H1 (cell line): ENCODE measurements around the gene LYSMD3. TPM values are rescaled to one million over a fixed set of nuclear protein-coding genes. Genes with fewer than 3 reads are reported as not detected.
A peak's percentile ranks its signal among the peaks of the same experiment; 100 is the strongest.

Experiments used
- CTCF ChIA-PET: fragments of 300-600 bp; sonication (Branson Sonifier 250); formaldehyde crosslinking; loops from one replicate; lab custom pipeline; 2021; ENCODE audit not compliant: partially characterized antibody; lab: Charles Lee
- POLR2A ChIA-PET: fragments of 300-600 bp; sonication (Branson Sonifier 250); formaldehyde crosslinking; loops from one replicate; lab custom pipeline; 2021; ENCODE audit warnings: inconsistent platforms; ENCODE audit not compliant: partially characterized antibody; lab: Charles Lee
- DNase-seq, 2 experiments: peaks; one replicate each; pipeline versions ENCODE4 v3.0.0 to v3.0.0-alpha.2; 2010 to 2022; ENCODE audit warnings: low spot score in 2 of 2, low read depth in 1 of 2, mixed read lengths in 1 of 2
- FAIRE-seq: peaks from 2 replicates; lab custom pipeline; 2011; peaks lifted over from hg19 to GRCh38; lab: Jason Lieb, UNC
- H2AFZ ChIP-seq: 2 replicates; pipeline ENCODE4 v1.8.1; 2012; ENCODE audit warnings: low read length, inconsistent platforms
- H2AK5ac ChIP-seq: 2 replicates; pipeline ENCODE4 v1.6.1; 2013; ENCODE audit warnings: low read depth, low read length
- H2BK120ac ChIP-seq: replicated peaks from 2 replicates; pipeline ENCODE3; 2013; ENCODE audit warnings: low read depth, low read length, inconsistent platforms
- H2BK12ac ChIP-seq: 2 replicates; pipeline ENCODE4 v1.6.1; 2013; ENCODE audit warnings: low read depth, low read length
- H2BK15ac ChIP-seq: 2 replicates; pipeline ENCODE4 v1.6.1; 2013; ENCODE audit warnings: low read length
- H2BK20ac ChIP-seq: 2 replicates; pipeline ENCODE4 v1.6.1; 2013; ENCODE audit warnings: low read length
- H2BK5ac ChIP-seq: 2 replicates; pipeline ENCODE4 v1.6.1; 2013; ENCODE audit warnings: low read depth, low read length
- H3K14ac ChIP-seq: 2 replicates; pipeline ENCODE4 v1.6.1; 2013; ENCODE audit warnings: inconsistent platforms; ENCODE audit not compliant: insufficient read length
- H3K18ac ChIP-seq: 2 replicates; pipeline ENCODE4 v1.6.1; 2013; ENCODE audit warnings: low read length; ENCODE audit errors: extremely low read depth
- H3K23ac ChIP-seq: 2 replicates; pipeline ENCODE4 v1.6.1; 2013; ENCODE audit warnings: inconsistent platforms; ENCODE audit not compliant: insufficient read length
- H3K23me2 ChIP-seq: 2 replicates; pipeline ENCODE4 v1.6.1; 2013; ENCODE audit warnings: low read depth, low read length
- H3K27ac ChIP-seq: 2 replicates; pipeline ENCODE4 v1.6.1; 2011; ENCODE audit warnings: low read depth, low read length, inconsistent platforms
- H3K27me3 ChIP-seq, 4 experiments: replicated peaks in 1 of 4; 1 replicate in 1 of 4; 2 replicates in 3 of 4; pipeline versions ENCODE4 v1.6.1 to v1.8.1; 2011 to 2013; ENCODE audit warnings: low read length in 3 of 4, mild to moderate bottlenecking in 3 of 4, inconsistent platforms in 2 of 4, mixed read lengths in 2 of 4, moderate library complexity in 1 of 4; ENCODE audit not compliant: control insufficient read depth in 3 of 4, insufficient read depth in 3 of 4; ENCODE audit errors: extremely low read depth in 1 of 4
- H3K36me3 ChIP-seq, 4 experiments: 2 replicates each; pipeline versions ENCODE4 v1.6.1 to v1.8.1; 2011 to 2013; ENCODE audit warnings: mild to moderate bottlenecking in 4 of 4, low read length in 3 of 4, moderate library complexity in 2 of 4, control low read depth in 1 of 4, inconsistent platforms in 1 of 4; ENCODE audit not compliant: insufficient read depth in 4 of 4, control insufficient read depth in 2 of 4
- H3K4ac ChIP-seq: replicated peaks from 2 replicates; pipeline ENCODE3; 2013; ENCODE audit warnings: low read length, low read depth, mixed read lengths, inconsistent platforms; ENCODE audit not compliant: insufficient read length
- H3K4me1 ChIP-seq, 4 experiments: replicated peaks in 1 of 4; 1 replicate in 1 of 4; 2 replicates in 3 of 4; pipeline versions ENCODE4 v1.6.1 to v1.8.1; 2011 to 2013; ENCODE audit warnings: low read length in 3 of 4, inconsistent platforms in 2 of 4, mixed read lengths in 1 of 4; ENCODE audit not compliant: insufficient read depth in 4 of 4, control insufficient read depth in 3 of 4
- H3K4me2 ChIP-seq, 2 experiments: 2 replicates each; pipeline versions ENCODE4 v1.6.1 to v1.8.1; 2011 to 2013; ENCODE audit warnings: low read depth in 2 of 2, low read length in 2 of 2, control low read depth in 1 of 2, inconsistent platforms in 1 of 2, mild to moderate bottlenecking in 1 of 2; ENCODE audit not compliant: insufficient read depth in 1 of 2
- H3K4me3 ChIP-seq, 4 experiments: fragments of 200-600, 300-600 bp in 1 of 4; sonication (generic), shearing (Covaris generic), sonication (Bioruptor Twin) in 1 of 4; 2 replicates each; pipeline versions ENCODE4 v1.5.1 to v1.8.1; 2011 to 2016; ENCODE audit warnings: low read length in 4 of 4, low read depth in 3 of 4, control low read depth in 2 of 4, inconsistent platforms in 2 of 4, mild to moderate bottlenecking in 2 of 4, mixed read lengths in 1 of 4, moderate library complexity in 1 of 4; ENCODE audit not compliant: insufficient read depth in 2 of 4; ENCODE audit errors: extremely low read depth in 1 of 4
- H3K56ac ChIP-seq: replicated peaks from 2 replicates; pipeline ENCODE3; 2013; ENCODE audit warnings: low read depth, mild to moderate bottlenecking, mixed read lengths, low read length, inconsistent platforms; ENCODE audit not compliant: insufficient read length
- H3K79me1 ChIP-seq: 2 replicates; pipeline ENCODE4 v1.6.1; 2013; ENCODE audit warnings: low read depth, low read length, control low read depth
- H3K79me2 ChIP-seq, 2 experiments: 2 replicates each; pipeline versions ENCODE4 v1.6.1 to v1.8.1; 2012 to 2013; ENCODE audit warnings: low read length in 2 of 2, mild to moderate bottlenecking in 2 of 2, inconsistent platforms in 1 of 2; ENCODE audit not compliant: insufficient read depth in 2 of 2, control insufficient read depth in 1 of 2
- H3K9ac ChIP-seq, 4 experiments: replicated peaks in 1 of 4; 1 replicate in 1 of 4; 2 replicates in 3 of 4; pipeline versions ENCODE4 v1.6.1 to v1.8.1; 2011 to 2013; ENCODE audit warnings: low read depth in 3 of 4, low read length in 3 of 4, control low read depth in 2 of 4, mild to moderate bottlenecking in 2 of 4, moderate library complexity in 2 of 4, inconsistent platforms in 1 of 4; ENCODE audit errors: extremely low read depth in 1 of 4
- H3K9me3 ChIP-seq, 2 experiments: 2 replicates each; pipeline versions ENCODE4 v1.6.1 to v1.8.1; 2012 to 2013; ENCODE audit warnings: mild to moderate bottlenecking in 2 of 2, moderate library complexity in 2 of 2, control low read depth in 1 of 2, inconsistent platforms in 1 of 2, low read depth in 1 of 2, low read length in 1 of 2, mixed read lengths in 1 of 2; ENCODE audit not compliant: insufficient read depth in 2 of 2
- H4K20me1 ChIP-seq, 2 experiments: replicated peaks in 1 of 2; 2 replicates each; pipeline versions ENCODE3 to v1.8.1; 2011 to 2013; ENCODE audit warnings: inconsistent platforms in 2 of 2, low read length in 2 of 2, mild to moderate bottlenecking in 1 of 2; ENCODE audit not compliant: insufficient read depth in 2 of 2, control insufficient read depth in 1 of 2
- H4K5ac ChIP-seq: 2 replicates; pipeline ENCODE4 v1.6.1; 2013; ENCODE audit warnings: low read length, low read depth, mixed read lengths, inconsistent platforms; ENCODE audit not compliant: insufficient read length
- H4K8ac ChIP-seq: 2 replicates; pipeline ENCODE4 v1.8.0; 2013; ENCODE audit warnings: mild to moderate bottlenecking, moderate library complexity, low read length, inconsistent platforms; ENCODE audit not compliant: insufficient read depth; ENCODE audit errors: extremely low read depth
- H4K91ac ChIP-seq: replicated peaks from 2 replicates; pipeline ENCODE3; 2013; ENCODE audit warnings: low read length, mixed read lengths, inconsistent platforms; ENCODE audit not compliant: insufficient read length
- BCL11A ChIP-seq, 2 experiments: IDR thresholded peaks; one replicate each; pipeline ENCODE4 v1.6.1; 2011; ENCODE audit warnings: low read depth in 2 of 2, low read length in 2 of 2, mild to moderate bottlenecking in 2 of 2
- CHD1 ChIP-seq: IDR thresholded peaks from 2 replicates; pipeline ENCODE4 v1.6.1; 2012; ENCODE audit warnings: low read depth, low read length, improper control_type of control experiment
- SP1 ChIP-seq: IDR thresholded peaks from 2 replicates; pipeline ENCODE4 v1.6.1; 2011; ENCODE audit warnings: low read depth, low read length
- TAF1 ChIP-seq: IDR thresholded peaks from 2 replicates; pipeline ENCODE4 v1.6.1; 2011; ENCODE audit warnings: mild to moderate bottlenecking, low read depth, low read length
- polyA plus RNA-seq, 7 experiments: library from polyadenylated mRNA; depleted of rRNA in 3 of 7; stranded (reverse) in 5 of 7; unstranded in 2 of 7; fragments of >200 nt in 5 of 7; fragments of 200-250 nt in 2 of 7; gene quantifications; 1 replicate in 5 of 7; 2 replicates in 1 of 7; 4 replicates in 1 of 7; pipeline versions ENCODE4 v1.2.1 to v1.2.3, GENCODE V29; 2011 to 2013; ENCODE audit warnings: missing spikeins in 2 of 7, mixed read lengths in 2 of 7
- total RNA-seq: library from RNA; stranded (reverse); fragmentation: NEBNext Ultra II Directional; extraction: Animal tissue kit (Norgen Biotek cat#: 25700); gene quantifications from 2 replicates; pipeline ENCODE4 v1.2.1, GENCODE V29; 2021

Gene LYSMD3
- total and polyA plus RNA-seq, 2 of the 8 experiments (the other 6 are each of a cell fraction or from before 2014, with no cell fraction given): 3.7 to 14.9 TPM

- ChIA-PET CTCF (no interaction called here), POLR2A (interaction anchor here (0.7 to 1.2 kb wide), 2 partner anchors 7 to 70 kb away, joined by 3 to 4 read pairs; no protein-coding TSS in a partner anchor)
- H2BK20ac ChIP-seq: no peak overlapping the region
- no peaks in the 10 kb centered on the region for H3K9me3 ChIP-seq
- no peak overlapping the region for H3K56ac ChIP-seq
- H2BK5ac ChIP-seq: no peak overlapping the region
- H3K23ac ChIP-seq: no peak overlapping the region
- TF ChIP-seq CHD1 (no peak), TAF1 (no peak), SP1 (no peak), BCL11A (IDR thresholded peaks at IDR 0.05; ENCODE audit: low read depth in 2 of 2, low read length in 2 of 2) (no peak)
- no peak overlapping the region for H3K9ac ChIP-seq
- FAIRE-seq (no peak), DNase-seq (no peak)
- no peak overlapping the region for H4K5ac ChIP-seq
- H3K18ac ChIP-seq: no peak overlapping the region
- no peak overlapping the region for H4K8ac ChIP-seq
- peaks cover 0 to 1% of the 10 kb centered on the region in 2 experiments for H4K20me1 ChIP-seq
- H4K91ac ChIP-seq: no peak overlapping the region
- no peak overlapping the region for H2AK5ac ChIP-seq
- H2BK120ac ChIP-seq: no peak overlapping the region
- no peaks in the 10 kb centered on the region for H3K27me3 ChIP-seq
- no peak overlapping the region for H2AFZ ChIP-seq
- no peak overlapping the region for H2BK15ac ChIP-seq
- H3K4me3 ChIP-seq: no peak overlapping the region
- H3K4ac ChIP-seq: no peak overlapping the region
- peaks cover 5 to 24% (median 17%) of the 10 kb centered on the region in 4 experiments; a peak in 6 of 7 replicates for H3K4me1 ChIP-seq
- no peak overlapping the region for H3K27ac ChIP-seq
- peaks cover 0 to 18% (median 5%) of the 10 kb centered on the region in 4 experiments; a peak in 3 of 8 replicates for H3K36me3 ChIP-seq
- H3K4me2 ChIP-seq: peak overlapping the region in 1 of 2 experiments; percentile 8; a peak in 1 of 4 replicates
- no peak overlapping the region for H3K14ac ChIP-seq
- peaks cover 10% of the 10 kb centered on the region; the same call in 1 of the 2 replicates for H3K23me2 ChIP-seq
- H2BK12ac ChIP-seq: no peak overlapping the region
- H3K79me1 ChIP-seq: no peaks in the 10 kb centered on the region; the same call in 1 of the 2 replicates
- peaks cover 9 to 86% of the 10 kb centered on the region in 2 experiments; a peak in 3 of 4 replicates for H3K79me2 ChIP-seq
These were observed 49.6 kb downstream of the LYSMD3 start for GRCh38 chr5:90479611-90480385.
